Gastrocnemius medialis (tissue), 4 donors: ENCODE data around the gene THSD7A.

ENCODE experiments used
- POLR2A ChIP-seq, 2 donors: fragments of 450-650 bp; IDR thresholded peaks; one replicate each; pipeline ENCODE4 v1.6.1; 2017; ENCODE audit warnings: antibody characterized with exemption in 2 of 2, mild to moderate bottlenecking in 2 of 2, moderate library complexity in 2 of 2
- TF ChIP-seq, protein P1 (sequence below), 5 experiments: fragments of 450-650 bp in 3 of 5; fragments of 200-600 bp in 2 of 5; sonication (generic) in 2 of 5; IDR thresholded peaks in 4 of 5; conservative IDR thresholded peaks in 1 of 5; 1 replicate in 4 of 5; 2 replicates in 1 of 5; pipeline ENCODE4 v1.5.1; 2016 to 2019; ENCODE audit warnings: antibody characterized with exemption in 5 of 5, mild to moderate bottlenecking in 3 of 5, moderate library complexity in 3 of 5

DNA sequence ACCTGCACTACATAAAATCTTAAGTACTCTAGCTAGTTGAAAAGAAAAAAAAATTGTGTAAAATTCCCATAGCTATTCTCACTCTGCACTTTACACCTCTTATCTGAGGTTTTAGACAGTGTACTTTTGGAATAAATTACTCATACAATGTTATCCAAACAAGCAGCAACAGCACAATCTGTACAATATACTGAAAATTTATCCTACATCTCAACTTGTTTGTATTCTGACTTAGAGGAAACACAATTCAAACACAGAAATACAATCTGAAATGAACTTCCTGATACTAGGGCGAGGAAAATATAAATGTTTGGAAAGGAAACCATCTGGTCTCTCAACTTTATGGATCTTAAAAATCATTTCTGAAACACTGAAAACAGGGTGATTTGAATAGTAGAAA is 381.7 kb downstream of the THSD7A start:
- no peak for TF ChIP-seq POLR2A (IDR thresholded peaks at IDR 0.05)
- TF ChIP-seq, protein P1, sequence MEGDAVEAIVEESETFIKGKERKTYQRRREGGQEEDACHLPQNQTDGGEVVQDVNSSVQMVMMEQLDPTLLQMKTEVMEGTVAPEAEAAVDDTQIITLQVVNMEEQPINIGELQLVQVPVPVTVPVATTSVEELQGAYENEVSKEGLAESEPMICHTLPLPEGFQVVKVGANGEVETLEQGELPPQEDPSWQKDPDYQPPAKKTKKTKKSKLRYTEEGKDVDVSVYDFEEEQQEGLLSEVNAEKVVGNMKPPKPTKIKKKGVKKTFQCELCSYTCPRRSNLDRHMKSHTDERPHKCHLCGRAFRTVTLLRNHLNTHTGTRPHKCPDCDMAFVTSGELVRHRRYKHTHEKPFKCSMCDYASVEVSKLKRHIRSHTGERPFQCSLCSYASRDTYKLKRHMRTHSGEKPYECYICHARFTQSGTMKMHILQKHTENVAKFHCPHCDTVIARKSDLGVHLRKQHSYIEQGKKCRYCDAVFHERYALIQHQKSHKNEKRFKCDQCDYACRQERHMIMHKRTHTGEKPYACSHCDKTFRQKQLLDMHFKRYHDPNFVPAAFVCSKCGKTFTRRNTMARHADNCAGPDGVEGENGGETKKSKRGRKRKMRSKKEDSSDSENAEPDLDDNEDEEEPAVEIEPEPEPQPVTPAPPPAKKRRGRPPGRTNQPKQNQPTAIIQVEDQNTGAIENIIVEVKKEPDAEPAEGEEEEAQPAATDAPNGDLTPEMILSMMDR (IDR thresholded peaks at IDR 0.05 in 4 of 5, conservative IDR thresholded peaks at IDR 0.05 in 1 of 5) = no peak
